Astrocyte (in vitro differentiated cells and primary cell): ENCODE measurements around the gene TXNDC9.

Experiments used
- EZH2 ChIP-seq: IDR thresholded peaks from 2 replicates; pipeline ENCODE4 v1.6.1; 2012; ENCODE audit warnings: mild to moderate bottlenecking, low read length, inconsistent platforms; ENCODE audit not compliant: insufficient read depth
- TF ChIP-seq, protein P1 (sequence below): IDR thresholded peaks from 2 replicates; pipeline ENCODE4 v1.5.1; 2011; ENCODE audit warnings: low read depth, mild to moderate bottlenecking, inconsistent platforms, low read length, moderate library complexity; ENCODE audit not compliant: insufficient read depth

DNA sequence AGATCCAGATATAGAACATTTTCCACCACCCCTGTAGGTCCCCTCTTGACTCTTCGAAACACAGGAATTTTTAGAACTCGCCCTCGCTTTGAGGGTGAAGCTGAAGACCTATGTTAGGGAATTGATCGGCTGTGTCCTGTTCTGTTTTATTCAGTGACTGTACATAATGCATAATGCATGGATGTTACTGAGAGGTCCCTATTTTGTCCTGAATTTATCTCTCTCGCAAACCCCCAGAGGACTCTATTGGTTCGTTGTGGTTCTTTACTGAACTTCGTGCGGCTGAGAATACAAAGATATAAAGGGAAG is 625 bp upstream of the TXNDC9 start:
- TF ChIP-seq, protein P1, sequence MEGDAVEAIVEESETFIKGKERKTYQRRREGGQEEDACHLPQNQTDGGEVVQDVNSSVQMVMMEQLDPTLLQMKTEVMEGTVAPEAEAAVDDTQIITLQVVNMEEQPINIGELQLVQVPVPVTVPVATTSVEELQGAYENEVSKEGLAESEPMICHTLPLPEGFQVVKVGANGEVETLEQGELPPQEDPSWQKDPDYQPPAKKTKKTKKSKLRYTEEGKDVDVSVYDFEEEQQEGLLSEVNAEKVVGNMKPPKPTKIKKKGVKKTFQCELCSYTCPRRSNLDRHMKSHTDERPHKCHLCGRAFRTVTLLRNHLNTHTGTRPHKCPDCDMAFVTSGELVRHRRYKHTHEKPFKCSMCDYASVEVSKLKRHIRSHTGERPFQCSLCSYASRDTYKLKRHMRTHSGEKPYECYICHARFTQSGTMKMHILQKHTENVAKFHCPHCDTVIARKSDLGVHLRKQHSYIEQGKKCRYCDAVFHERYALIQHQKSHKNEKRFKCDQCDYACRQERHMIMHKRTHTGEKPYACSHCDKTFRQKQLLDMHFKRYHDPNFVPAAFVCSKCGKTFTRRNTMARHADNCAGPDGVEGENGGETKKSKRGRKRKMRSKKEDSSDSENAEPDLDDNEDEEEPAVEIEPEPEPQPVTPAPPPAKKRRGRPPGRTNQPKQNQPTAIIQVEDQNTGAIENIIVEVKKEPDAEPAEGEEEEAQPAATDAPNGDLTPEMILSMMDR = no peak
- no peak for TF ChIP-seq EZH2
